NCI-H460 (cell line): ENCODE measurements around the gene SEMA5B. TPM values are rescaled to one million over a fixed set of nuclear protein-coding genes. Genes with fewer than 3 reads are reported as not detected.

Source experiments
- DNase-seq: peaks from one replicate; pipeline ENCODE4 v3.0.0-alpha.2; 2016; ENCODE audit warnings: low read depth; ENCODE audit errors: extremely low read depth
- total RNA-seq: library from RNA; depleted of rRNA; stranded (reverse); fragments of >200 nt; shearing (Covaris generic); gene quantifications from 2 replicates; pipeline ENCODE4 v1.2.3, GENCODE V29; 2014; rRNA removed

Gene SEMA5B
- total RNA-seq, 1 experiment from 2014 or later = 0.07 TPM

DNA sequence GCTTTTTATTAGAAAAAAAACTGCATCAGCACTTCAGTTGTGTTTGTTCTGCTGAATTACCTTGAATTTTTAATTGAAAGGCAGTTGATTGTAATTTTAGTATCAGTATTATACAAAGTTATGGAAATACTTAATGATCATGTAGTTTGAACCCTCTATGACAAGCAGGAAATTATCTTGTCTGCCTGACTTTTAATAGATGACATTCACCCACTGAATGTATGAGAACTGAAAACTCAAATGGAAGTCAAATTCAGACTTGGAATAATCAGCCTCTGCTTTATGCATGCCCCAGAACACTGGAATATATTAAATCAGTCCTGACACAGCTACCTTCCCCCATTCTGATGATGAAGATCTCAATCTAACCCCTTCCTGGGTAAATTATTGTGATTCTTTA lies 159.2 kb downstream of the SEMA5B start:
- no peak for DNase-seq

DNA sequence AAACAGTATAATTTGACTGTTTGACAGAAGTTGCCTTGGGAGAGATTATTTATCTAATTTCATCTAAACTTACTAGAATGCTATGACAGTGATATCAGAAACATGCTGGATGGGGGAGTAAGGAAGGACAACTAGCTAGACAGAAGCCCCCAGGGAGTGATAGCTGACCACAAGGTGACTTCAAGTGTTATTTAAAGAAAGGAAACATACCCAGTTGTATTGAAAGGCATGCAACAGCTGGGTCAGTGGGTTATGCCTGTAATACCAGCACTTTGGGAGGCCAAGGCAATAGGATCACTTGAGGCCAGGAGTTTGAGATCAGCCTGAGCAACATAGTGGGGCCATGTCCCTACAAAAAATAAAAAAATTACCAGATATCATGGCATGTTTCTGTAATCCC lies 163.1 kb downstream of the SEMA5B start:
- DNase-seq = no peak

DNA sequence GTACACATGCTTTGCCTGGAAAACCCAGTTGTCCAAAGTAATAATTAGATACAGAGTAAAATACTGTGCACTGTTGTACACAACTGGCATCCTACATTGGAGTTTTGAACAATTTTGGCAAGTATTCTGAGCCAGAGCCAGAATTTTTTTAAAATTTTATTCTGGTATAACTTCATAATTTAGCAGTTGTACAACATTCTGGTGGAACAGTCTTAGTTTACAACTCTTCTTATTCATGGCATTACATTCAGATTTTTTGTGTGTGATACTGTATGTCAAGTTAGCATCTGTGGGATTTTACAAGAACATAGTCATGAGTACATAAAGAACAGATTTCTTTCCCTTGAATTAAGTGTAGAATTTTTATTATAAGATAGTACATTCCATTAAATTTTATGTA lies 165.2 kb downstream of the SEMA5B start:
- DNase-seq = no peak

Other genes starting within 250 kb of the SEMA5B start
- 5.1 and 5.8 TPM in 2 replicates for gene HSPBAP1, start 233.9 kb downstream of the SEMA5B start, total RNA-seq
- gene SLC49A4, start 232.7 kb downstream of the SEMA5B start, total RNA-seq = 11.7 and 12.6 TPM in 2 replicates
- gene PDIA5, start 39.3 kb upstream of the SEMA5B start, total RNA-seq = 18.7 and 19.6 TPM in 2 replicates
- gene SEC22A, start 174.2 kb upstream of the SEMA5B start, total RNA-seq = 18.5 and 21.7 TPM in 2 replicates